NOMO-1 treated with DMSO at 0.1 percent for 48 hours (cell line): ENCODE data around the gene FGD6.
"Not testable (repeated sequence)": the region's sequence is repeated elsewhere in the genome, so short reads cannot be mapped to it uniquely, and the experiment has no call there.

Source experiments
- DNase-seq: peaks from one replicate; lab custom pipeline; 2025; ENCODE audit not compliant: unreplicated experiment; lab: John Stamatoyannopoulos, UW

The FGD6 gene

DNA sequence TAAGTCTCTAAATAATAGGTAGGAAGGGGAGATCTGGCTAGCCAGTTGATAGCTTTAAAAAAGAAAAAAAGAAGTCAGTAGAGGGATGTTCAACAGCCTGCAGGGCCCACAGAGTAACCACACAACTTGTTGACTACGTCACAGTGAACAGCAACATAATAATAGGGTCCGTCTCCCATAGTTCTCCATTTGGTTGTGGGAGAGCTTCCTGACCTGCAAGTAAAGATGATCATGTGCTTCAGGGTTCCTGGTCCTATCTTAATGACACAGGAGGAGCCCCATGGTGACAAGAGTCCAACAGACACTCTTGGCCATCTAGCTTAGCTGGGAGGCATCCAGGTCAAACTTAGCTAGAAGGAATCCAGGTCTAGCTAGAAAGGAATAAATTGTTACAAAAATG, 36.2 kb downstream of the FGD6 start:
- DNase-seq = no peak

DNA sequence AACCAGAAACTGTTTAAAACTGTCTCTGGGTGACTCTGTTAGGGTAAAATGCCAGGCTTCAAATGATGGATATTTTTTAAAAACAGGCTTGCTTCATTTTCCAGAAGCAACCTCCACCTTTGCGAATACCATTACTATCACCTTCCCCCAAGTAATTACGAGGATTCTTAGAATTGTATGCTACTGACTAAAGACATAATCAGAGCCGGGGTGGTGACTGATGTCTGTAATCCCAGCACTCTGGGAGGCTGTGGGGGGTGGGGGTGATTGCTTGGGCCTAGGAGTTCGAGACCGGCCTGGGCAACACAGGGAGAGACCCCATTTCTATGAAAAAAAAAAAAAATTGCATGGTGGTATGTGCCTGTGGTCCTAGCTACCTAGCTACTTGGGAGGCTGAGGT, 38.3 kb downstream of the FGD6 start:
- DNase-seq = no peak

DNA sequence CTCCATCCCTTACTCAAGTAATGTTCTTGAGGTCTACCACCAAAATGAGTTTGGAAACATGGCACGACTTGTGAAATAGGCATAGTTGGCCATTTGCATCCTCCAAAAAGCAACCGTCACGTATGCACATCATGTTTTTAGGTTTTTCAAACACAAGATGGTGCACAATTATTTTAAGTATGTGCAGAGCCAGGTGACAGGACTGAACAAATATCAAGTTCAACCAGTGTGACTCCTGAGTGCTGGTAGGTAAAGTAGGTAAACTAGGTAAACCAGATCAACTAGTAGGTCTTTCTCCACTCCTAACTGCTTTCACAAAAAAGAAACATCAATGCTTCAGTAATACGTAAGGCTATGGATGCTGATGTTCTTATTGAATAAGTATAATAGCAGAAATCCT, 39.1 kb downstream of the FGD6 start:
- no peak for DNase-seq

DNA sequence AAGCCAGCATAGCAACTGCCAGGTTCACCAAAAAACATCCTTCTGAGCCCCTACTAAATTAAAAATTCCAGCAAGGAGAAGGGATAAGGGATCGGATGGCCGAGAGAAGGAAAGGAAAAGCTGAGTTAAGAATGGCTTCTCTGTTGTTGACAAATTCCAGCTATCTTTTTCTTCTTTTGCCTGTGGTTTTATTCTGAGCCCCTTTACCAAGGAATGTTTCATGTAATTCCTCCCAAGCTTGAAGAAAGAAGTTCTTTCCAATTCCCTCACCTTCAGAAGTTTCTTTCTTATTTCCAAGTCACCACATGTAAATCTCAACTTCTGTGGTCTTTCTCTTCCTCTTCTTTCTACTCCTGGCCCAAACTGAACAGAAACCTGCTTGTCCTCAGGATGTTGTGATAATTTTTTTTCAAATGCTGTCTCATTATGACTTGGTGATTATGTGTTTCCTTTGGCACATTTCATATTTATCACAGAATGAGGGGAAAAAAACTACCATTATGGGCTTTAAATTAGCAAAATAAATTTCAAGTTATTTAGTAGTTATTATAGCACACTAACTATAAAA, 40.0 kb downstream of the FGD6 start:
- no peak for DNase-seq

DNA sequence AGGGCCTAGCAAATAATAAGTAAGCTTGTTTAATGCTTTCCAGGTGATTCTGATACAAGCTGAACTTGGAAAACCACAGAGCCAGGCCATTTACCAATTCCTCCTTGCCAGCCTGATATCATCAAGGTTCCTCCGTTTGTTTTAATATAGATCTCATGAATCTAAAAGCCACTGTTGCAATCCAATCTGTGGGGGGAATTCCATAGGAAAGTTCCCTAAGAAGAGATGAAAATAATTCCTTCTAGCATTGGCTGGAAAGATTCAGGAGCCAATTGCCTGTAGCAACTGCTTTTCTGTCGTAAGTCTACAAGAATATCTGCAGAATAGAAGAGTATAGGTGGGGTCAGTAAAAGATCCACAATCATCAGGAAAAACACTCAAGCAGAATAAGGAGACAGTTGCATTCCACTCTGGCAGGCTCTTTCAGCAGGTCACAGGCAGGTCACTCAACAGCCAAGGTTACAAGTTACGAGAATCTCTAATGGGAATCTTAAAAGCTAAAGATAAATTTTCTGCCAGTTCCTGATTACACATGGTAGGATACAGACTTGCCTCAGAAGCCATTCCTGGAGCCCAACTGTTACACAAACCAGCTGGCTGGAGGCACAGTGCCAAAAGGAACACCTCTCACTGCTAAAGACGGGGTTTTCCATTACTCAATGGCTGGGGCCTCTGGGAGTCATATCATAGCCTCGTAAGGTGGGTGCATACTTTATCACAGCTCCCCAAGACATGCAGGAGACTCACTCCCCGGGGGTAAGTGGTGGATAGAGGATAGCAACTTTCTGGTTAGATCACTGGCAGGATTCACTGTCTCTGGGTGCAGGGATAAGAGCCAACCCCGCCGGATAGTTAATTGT, 43.6 kb downstream of the FGD6 start:
- DNase-seq = no peak

DNA sequence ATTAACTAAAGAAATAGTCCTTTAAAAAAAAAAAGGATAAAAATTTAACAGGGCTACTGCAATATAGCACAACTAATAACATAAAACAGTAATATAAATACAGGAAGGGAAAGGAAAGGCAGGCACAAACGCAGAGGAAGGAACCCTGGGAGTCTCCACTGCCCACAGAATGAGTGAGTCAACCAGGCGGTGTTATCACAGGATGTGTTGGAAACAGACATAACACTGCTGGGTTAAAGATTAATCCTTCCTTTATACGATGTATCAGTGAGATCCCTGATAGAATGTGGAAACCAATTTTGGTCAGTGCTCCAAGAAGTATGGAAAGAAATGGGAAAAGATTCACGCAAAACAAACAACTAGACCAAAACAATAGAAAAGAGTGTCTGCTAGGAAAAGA, 47.9 kb downstream of the FGD6 start:
- no peak for DNase-seq

DNA sequence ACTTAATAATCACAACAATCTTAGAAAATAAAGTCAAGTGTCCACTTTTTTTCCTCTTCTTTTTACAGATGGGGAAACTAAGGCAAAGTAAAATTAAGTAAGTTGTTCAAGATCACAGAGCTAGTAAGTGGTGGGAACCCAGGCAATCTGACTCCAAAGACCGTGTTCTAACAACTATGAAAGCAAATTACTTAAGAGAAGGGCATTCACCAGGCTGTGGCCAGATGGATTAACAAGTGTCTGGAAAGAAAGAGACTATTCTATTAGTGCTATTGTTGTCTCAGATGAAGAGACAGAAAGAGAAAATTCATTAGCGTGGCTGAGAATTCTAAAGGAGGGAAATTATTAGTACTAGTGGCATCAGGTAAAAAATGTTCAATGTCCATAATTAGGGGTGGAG, 48.5 kb downstream of the FGD6 start:
- DNase-seq = no peak

DNA sequence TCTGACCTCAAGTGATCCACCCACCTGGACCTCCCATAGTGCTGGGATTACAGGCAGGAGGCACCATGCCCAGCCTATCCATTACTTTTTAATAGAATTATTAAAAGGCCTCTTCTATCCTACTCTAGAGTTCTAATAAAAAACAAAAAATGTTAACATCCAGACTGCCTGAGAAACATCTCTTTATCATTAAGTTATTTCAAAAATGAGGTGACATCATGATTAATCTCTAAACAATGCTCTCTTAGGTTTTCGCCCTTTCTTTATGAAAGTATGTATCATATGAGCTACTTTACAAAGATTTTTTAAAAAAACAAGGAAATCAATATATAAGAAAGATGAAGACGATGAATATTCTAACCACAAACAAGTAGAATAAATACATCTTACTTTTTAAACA, 52.6 kb downstream of the FGD6 start:
- DNase-seq = no peak

DNA sequence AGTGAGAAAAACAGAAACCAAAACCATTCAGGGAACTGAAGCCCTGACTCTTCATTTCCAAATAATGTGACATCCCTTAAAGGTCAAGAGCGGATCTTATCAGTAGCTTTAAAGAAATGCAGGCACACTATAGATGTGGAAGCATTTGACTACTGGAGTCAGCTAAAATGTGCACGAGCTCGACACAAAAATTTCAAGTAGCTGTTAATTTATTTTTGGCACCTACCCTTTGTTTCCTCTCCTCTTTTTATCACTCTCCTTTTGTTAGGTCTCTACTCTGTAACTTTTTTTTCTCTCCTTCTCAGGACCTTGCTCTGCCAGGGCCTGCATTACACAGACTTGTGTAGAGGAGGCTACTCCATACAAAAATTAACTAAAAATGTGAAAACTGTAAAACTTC, 58.3 kb downstream of the FGD6 start:
- no peak for DNase-seq

DNA sequence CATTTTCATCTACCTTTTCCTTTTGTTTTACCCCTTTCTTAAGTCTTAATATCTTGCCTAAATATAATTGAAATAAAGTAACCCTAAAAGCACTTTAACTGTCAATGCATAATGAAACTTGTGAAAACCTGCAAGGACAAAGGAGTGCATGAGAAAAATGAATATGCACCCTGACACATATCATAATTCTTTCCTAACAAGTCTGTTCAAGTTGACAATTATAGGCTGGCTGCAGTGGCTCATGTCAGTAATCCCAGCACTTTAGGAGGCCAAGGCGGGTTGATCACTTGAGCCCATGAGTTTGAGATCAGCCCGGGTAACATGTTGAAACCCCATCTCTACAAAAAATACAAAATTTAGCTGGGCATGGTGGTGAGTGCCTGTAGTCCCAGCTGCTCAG, 65.4 kb downstream of the FGD6 start:
- no peak for DNase-seq

DNA sequence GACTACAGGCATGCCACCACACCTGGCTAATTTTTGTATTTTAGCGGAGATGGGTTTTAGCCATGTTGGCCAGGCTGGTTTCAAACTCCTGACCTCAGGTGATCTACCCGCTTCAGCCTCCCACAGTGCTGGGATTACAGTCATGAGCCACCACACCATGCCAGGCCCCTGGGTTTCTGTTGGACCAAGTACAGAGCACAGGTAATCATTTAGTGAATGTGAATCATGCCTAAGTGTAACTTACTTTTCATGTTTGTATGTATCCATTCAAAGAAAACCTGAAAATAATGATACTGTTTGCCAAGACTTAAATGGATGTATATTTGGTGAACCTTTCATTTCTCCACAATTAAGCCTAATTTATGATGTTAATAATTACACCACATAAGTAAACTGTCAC, 65.9 kb downstream of the FGD6 start:
- no peak for DNase-seq

DNA sequence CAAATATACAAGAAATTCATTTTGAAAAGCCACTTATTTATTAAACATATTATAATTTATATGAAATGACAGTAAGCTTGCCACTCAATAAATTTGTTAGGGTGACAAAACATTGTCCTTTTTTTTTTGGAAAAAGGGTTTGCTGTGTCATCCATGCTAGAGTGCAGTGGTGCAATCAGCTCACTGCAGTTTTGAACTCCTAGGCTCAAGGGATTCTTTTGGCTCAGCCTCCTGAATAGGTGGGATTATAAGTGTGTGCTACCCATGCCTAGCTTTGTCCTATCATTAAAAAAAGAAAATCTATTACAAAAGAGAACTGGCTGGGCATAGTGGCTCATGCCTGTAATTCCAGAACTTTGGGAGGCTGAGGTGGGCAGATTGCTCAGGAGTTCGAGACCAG, 66.8 kb downstream of the FGD6 start:
- DNase-seq = no peak

DNA sequence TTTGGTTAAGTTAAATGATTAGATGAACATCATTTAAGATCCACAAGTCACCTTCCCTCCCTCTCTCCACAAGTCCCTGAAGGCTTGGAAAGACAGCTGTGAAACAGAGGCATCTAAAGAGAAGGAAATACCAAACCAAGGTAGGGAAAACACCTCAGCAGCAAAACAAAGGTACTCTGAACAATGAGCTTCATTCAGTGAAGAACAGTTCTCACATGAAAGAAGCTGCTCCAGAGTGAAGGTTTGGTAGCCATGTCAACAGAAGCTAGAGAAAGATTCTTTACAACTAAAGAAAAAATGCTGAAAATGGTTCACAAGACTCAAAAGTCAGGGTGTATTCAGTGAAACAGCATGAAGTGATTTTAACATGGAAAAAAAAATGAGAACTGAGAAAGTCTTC, 69.4 kb downstream of the FGD6 start:
- no peak for DNase-seq

DNA sequence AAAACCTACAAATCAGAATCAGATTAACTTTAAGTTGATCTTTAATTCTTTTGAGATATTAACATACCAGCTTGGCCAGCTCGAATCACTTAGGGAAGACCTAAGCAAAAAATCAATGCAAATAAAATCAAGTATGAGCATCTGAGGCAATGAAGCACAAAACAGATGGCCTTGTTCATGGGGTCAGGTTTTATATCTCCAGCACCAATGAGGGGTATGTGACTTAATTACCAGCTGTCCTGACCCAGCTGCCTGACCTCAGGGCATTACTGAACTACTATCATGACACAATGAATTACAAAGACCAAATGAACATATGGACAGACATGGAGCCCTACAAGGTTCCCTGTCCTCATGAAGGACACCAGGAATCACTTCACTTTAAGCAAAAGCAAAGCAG, 70.5 kb downstream of the FGD6 start:
- no peak for DNase-seq

DNA sequence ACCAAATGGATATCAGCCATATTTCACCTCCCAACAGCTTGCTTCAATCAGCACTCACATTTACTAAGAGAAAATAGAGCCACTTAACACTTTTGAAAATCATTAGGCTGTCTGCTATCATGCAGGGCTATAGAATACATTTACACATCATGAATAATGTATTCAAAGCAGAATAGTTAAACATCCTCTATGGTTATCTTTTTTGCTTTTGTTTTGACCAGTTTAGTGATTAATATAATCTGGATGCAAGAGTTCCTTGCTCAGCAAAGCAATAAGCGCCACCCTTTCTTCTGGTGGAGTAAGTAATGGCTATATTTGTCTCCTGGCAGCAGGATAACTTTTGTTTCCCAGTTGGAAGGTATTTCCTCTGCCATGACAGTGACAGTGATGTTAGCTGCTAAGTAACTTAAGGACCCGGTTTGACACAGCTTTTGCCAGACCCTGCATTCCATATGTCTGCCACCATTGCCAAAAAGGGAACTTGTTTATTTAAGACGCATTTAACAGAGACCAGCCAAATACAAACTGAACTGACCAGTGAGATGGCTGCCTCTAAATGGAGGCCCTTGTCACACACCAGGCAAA, 73.6 kb downstream of the FGD6 start:
- no peak for DNase-seq

DNA sequence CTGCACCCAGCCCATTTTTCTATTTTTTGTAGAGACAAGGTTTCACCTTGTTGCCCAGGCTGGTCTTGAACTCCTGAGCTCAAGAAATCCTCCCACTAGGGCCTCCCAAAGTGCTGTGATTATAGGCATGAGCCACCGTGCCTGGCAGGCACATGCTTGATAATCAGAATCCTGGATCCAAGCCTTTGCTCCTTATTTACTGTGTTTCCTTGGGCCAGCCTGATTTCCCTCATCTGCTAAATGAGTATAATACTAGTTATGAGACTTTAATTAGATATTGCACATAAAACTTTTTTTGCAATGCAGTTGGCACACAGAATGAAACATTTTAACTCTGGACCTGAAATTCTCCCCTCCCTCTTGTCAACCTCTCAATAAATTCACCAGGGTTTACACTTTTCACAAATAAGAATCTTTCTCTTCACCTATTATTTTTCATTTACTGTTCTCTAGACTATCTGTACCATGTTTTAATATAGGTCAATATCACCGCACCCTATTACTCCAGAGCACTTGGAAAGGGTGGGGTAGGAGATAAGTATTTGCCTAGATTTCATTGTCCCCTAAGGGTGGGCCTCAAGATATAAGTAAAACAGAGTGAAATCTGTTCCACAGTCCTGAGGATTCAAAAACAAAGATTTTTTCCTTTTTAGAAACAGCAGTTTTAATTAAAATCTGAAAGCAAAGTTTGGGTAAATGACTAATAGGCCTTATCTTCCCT, 74.7 kb downstream of the FGD6 start:
- no peak for DNase-seq

DNA sequence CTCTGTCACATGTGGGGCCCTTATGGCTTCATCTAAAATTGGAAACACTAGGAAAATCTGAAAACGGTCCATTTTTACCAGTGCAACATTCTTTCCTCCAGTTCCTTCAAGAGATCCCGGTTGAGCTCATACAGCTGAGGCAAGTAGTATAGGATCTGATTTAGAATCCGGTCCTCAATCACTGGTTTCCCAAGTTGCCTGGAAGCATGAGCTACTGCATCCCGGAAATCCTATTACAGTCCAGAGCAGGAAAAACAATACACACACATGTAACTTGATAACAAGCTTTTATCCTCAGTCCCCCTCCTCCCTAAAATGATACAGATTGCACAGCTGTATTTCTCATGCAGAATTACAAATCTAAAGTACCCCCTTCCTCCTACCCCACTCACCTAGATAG, 76.0 kb downstream of the FGD6 start:
- DNase-seq = no peak

DNA sequence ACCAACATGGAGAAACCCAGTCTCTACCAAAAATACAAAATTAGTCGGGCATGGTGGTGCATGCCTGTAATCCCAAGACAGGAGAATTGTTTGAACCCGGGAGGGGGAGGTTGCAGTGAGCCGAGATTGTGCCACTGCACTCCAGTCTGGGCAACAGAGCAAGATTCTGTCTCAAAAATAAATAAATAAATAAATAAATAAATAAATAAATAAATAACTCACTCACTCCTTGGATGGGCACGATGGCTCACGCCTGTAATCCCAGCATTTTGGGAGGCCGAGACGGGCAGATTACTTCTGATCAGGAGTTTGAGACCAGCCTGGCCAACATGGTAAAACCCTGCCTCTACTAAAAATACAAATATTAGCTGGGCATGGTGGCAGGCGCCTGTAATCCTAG, 79.2 kb downstream of the FGD6 start:
- not testable (repeated sequence) for DNase-seq

DNA sequence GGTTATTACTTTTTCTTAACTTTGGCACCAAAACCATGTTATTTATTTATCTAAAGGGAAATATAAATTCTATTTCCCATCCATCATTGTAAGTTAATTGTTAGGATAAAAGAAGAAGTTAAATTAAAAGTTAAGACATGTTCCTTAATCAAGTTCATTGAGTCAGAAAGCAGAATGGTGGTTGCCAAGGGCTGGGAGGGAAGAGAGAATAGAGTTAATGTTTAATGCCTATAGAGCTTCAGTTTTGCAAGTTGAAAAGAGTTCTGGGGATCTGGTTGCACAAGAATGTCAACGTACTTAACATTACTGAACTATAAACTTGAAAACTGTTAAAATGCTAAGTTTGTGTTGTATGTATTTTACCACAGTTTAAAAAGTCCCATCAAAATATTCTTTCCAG, 80.7 kb downstream of the FGD6 start:
- DNase-seq = no peak

DNA sequence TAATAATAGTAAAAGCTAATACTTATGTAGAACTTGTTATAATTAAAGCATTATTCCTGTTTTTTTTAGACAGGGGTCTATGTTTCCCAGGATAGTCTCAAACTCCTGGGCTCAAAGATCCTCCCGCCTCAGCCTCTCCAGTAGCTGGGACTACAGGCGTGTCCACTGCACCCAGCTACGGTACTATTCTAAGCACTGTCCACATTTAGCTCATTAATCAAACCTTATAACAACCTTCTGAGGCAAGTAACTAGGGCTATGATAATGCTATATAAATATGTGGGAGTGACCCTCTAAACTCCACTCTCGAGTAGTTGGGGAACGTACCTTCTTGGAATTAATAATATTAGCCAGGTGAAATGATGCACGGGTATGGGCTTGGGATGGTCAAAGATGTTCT, 83.2 kb downstream of the FGD6 start:
- DNase-seq = no peak

DNA sequence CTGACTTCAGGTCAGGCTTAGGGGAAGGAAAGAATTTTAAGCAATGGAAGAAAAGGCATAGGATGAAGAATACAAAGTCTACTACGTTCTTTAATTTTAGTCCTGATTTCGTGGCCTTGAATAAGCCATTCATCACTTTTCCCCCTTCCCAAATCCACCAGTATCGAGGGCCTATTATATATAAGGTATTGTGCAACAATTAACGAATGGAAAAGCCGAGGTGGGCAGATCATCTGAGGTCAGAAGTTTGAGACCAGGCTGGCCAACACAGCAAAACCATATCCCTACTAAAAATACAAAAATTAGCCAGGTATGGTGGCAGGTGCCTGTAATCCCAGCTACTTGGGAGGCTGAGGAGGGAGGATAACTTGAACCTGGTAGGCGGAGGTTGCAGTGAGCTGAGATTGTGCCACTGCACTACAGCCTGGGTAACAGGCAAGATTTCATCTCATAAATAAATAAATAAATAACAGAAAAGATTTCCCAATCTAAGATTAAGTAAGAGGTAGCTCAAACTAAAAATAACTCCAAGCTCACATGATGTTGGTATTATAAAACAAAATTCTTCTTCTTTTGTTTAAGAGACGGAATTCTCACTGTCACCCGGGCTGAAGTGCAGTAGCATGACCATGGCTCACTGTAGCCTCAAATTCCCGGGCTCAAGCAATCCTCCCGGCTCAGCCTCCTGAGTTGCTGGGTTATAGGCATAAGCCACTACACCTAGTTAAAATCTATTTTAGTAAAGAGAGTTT, 85.5 kb downstream of the FGD6 start:
- DNase-seq = peak; percentile 45
